CD4-positive, alpha-beta T cell (primary cell): ENCODE measurements around the gene SCRT2. TPM values are rescaled to one million over a fixed set of nuclear protein-coding genes. Genes with fewer than 3 reads are reported as not detected.

ENCODE experiments used
- ATAC-seq: fragments of 200-7000 bp; cut with Tn5 transposase; one replicate; pipeline ENCODE4 v1.10.0; 2022; ENCODE audit warnings: mild to moderate bottlenecking; ENCODE audit not compliant: poor library complexity
- CTCF ChIA-PET: fragments of 350-600 bp; sonication (Branson Sonifier 250); formaldehyde crosslinking; loops from one replicate; lab custom pipeline; 2021; ENCODE audit warnings: antibody characterized with exemption, inconsistent platforms; lab: Charles Lee
- POLR2A ChIA-PET: fragments of 350-600 bp; sonication (Branson Sonifier 250); formaldehyde crosslinking; loops from one replicate; lab custom pipeline; 2021; ENCODE audit warnings: antibody characterized with exemption, inconsistent platforms; lab: Charles Lee
- DNase-seq, 14 experiments: peaks; one replicate each; pipeline ENCODE4 v3.0.0-alpha.2; 2013 to 2020; ENCODE audit warnings: mixed read lengths in 2 of 14
- H3K27ac ChIP-seq, 2 donors: one replicate each; pipeline versions ENCODE4 v1.5.1 to v1.7.0; 2013; ENCODE audit warnings: low read length in 2 of 2, low read depth in 1 of 2, mild to moderate bottlenecking in 1 of 2
- H3K27me3 ChIP-seq, 2 experiments: 1 replicate in 1 of 2; 2 replicates in 1 of 2; pipeline versions ENCODE4 v1.6.1 to v1.7.0; 2013; ENCODE audit warnings: low read length in 2 of 2, control low read depth in 1 of 2, mild to moderate bottlenecking in 1 of 2, moderate library complexity in 1 of 2; ENCODE audit not compliant: insufficient read depth in 2 of 2, control insufficient read depth in 1 of 2
- H3K36me3 ChIP-seq: one replicate; pipeline ENCODE4 v1.6.1; 2013; ENCODE audit warnings: low read length, control low read depth; ENCODE audit not compliant: insufficient read depth
- H3K4me1 ChIP-seq: one replicate; pipeline ENCODE4 v1.6.1; 2013; ENCODE audit warnings: low read length, control low read depth; ENCODE audit not compliant: insufficient read depth
- H3K4me3 ChIP-seq: one replicate; pipeline ENCODE4 v1.5.1; 2013; ENCODE audit warnings: mild to moderate bottlenecking, low read length, moderate library complexity
- H3K9me3 ChIP-seq, 2 experiments: 1 replicate in 1 of 2; 2 replicates in 1 of 2; pipeline versions ENCODE4 v1.6.1 to v1.7.0; 2013; ENCODE audit warnings: low read length in 2 of 2, mild to moderate bottlenecking in 2 of 2, control low read depth in 1 of 2, moderate library complexity in 1 of 2; ENCODE audit not compliant: control insufficient read depth in 1 of 2, insufficient read depth in 1 of 2
- H3K27ac Mint-ChIP-seq: one replicate; pipeline ENCODE4 v1.8.0; 2020; ENCODE audit warnings: mixed read lengths
- H3K27me3 Mint-ChIP-seq: one replicate; pipeline ENCODE4 v1.8.0; 2021; ENCODE audit warnings: mixed read lengths
- H3K36me3 Mint-ChIP-seq: one replicate; pipeline ENCODE4 v1.8.0; 2021; ENCODE audit warnings: low read depth, mixed read lengths
- H3K4me1 Mint-ChIP-seq: one replicate; pipeline ENCODE4 v1.8.0; 2021; ENCODE audit warnings: low read depth, mixed read lengths
- H3K4me3 Mint-ChIP-seq: one replicate; pipeline ENCODE4 v1.8.0; 2020; ENCODE audit warnings: mild to moderate bottlenecking, mixed read lengths
- H3K9me3 Mint-ChIP-seq: one replicate; pipeline ENCODE4 v1.8.0; 2020; ENCODE audit warnings: mixed read lengths
- intact Hi-C, 2 experiments: fragments of 100-400 bp; cut with DNase I in 1 of 2; cut with micrococcal nuclease in 1 of 2; formaldehyde crosslinking; loops; one replicate each; pipeline versions ENCODE4 v1.15.1 to v1.9.0; 2023 to 2025; cut with DNase I, micrococcal nuclease
- total RNA-seq, 174 experiments: library from RNA in 2 of 174; stranded (reverse) in 2 of 174; gene quantifications; one replicate each; pipeline ENCODE4 v1.2.3 and lab custom pipeline; 2021 to 2026
- TF ChIP-seq, protein P1 (sequence below): fragments of 200-600 bp; IDR thresholded peaks from one replicate; pipeline ENCODE4 v1.8.0; 2022; ENCODE audit warnings: antibody characterized with exemption, mild to moderate bottlenecking

SCRT2 gene
- total RNA-seq, 2 experiments from 2014 or later, result not detected

DNA sequence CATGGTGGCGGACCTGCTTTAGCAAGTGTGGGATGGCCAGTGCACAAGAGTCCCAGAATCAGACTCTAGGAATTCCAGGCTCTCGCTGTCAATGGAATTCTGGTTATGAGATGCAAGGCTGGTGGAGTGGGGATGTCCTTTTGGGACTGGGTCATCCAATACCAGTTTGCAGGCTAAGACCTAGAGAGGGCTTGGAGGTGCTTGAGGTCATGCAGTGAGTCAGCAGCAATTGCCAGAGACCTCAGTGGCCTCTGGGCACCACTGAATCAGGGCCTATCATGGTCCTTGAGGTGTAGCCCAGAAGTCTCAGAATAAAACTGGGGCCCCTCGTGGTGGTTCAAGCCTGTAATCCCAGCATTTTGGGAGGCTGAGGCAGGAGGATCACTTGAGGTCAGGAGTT, 1.4 kb upstream of the SCRT2 start:
- H3K4me1 ChIP-seq, result peaks cover 15% of the 10 kb centered on the region
- ChIA-PET CTCF (no interaction called here), POLR2A (no interaction called here)
- H3K27ac ChIP-seq, result no peak overlapping the region
- peaks cover 6% of the 10 kb centered on the region for H3K4me1 Mint-ChIP-seq
- peaks cover 66 to 78% of the 10 kb centered on the region in 2 experiments for H3K27me3 ChIP-seq
- H3K9me3 ChIP-seq, result peaks cover 0 to 26% of the 10 kb centered on the region in 2 experiments
- no peaks in the 10 kb centered on the region for H3K9me3 Mint-ChIP-seq
- H3K4me3 Mint-ChIP-seq, result no peak overlapping the region
- DNase-seq (no peak), ATAC-seq (no peak)
- peaks cover 86% of the 10 kb centered on the region for H3K27me3 Mint-ChIP-seq
- H3K4me3 ChIP-seq, result no peak overlapping the region
- TF ChIP-seq, protein P1, sequence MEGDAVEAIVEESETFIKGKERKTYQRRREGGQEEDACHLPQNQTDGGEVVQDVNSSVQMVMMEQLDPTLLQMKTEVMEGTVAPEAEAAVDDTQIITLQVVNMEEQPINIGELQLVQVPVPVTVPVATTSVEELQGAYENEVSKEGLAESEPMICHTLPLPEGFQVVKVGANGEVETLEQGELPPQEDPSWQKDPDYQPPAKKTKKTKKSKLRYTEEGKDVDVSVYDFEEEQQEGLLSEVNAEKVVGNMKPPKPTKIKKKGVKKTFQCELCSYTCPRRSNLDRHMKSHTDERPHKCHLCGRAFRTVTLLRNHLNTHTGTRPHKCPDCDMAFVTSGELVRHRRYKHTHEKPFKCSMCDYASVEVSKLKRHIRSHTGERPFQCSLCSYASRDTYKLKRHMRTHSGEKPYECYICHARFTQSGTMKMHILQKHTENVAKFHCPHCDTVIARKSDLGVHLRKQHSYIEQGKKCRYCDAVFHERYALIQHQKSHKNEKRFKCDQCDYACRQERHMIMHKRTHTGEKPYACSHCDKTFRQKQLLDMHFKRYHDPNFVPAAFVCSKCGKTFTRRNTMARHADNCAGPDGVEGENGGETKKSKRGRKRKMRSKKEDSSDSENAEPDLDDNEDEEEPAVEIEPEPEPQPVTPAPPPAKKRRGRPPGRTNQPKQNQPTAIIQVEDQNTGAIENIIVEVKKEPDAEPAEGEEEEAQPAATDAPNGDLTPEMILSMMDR, result no peak
- H3K36me3 ChIP-seq, result no peaks in the 10 kb centered on the region
- intact Hi-C loops, result no loop called here
- H3K27ac Mint-ChIP-seq, result no peak overlapping the region
- no peaks in the 10 kb centered on the region for H3K36me3 Mint-ChIP-seq

- ATAC-seq (no peak), DNase-seq (peak in 1 of 14 experiments; percentile 19)
- peaks cover 70 to 79% of the 10 kb centered on the region in 2 experiments for H3K27me3 ChIP-seq
- no peak overlapping the region for H3K27ac Mint-ChIP-seq
- peaks cover 6% of the 10 kb centered on the region for H3K4me1 Mint-ChIP-seq
- intact Hi-C loops, result no loop called here
- no peaks in the 10 kb centered on the region for H3K36me3 Mint-ChIP-seq
- H3K27me3 Mint-ChIP-seq, result peaks cover 86% of the 10 kb centered on the region
- no peak overlapping the region for H3K4me3 ChIP-seq
- no peaks in the 10 kb centered on the region for H3K9me3 Mint-ChIP-seq
- H3K4me3 Mint-ChIP-seq, result no peak overlapping the region
- TF ChIP-seq, protein P1, result no peak
- no peaks in the 10 kb centered on the region for H3K36me3 ChIP-seq
- H3K4me1 ChIP-seq, result peaks cover 15% of the 10 kb centered on the region
- ChIA-PET POLR2A (no interaction called here), CTCF (no interaction called here)
- peaks cover 0 to 30% of the 10 kb centered on the region in 2 experiments for H3K9me3 ChIP-seq
- H3K27ac ChIP-seq, result no peak overlapping the region
Measured at GRCh38 chr20:676315-676937, 824 bp upstream of the SCRT2 start.

- CTCF ChIA-PET, result no interaction called here
- POLR2A ChIA-PET, result no interaction called here
- DNase-seq, result no peak
- peaks cover 69 to 84% of the 10 kb centered on the region in 2 experiments for H3K27me3 ChIP-seq
- peaks cover 0 to 30% of the 10 kb centered on the region in 2 experiments for H3K9me3 ChIP-seq
- H3K36me3 Mint-ChIP-seq, result no peaks in the 10 kb centered on the region
- H3K27me3 Mint-ChIP-seq, result peaks cover 90% of the 10 kb centered on the region
- TF ChIP-seq, protein P1, result no peak
- ATAC-seq, result no peak
- H3K4me3 ChIP-seq, result no peak overlapping the region
- no peak overlapping the region for H3K4me3 Mint-ChIP-seq
- no peaks in the 10 kb centered on the region for H3K9me3 Mint-ChIP-seq
- H3K36me3 ChIP-seq, result no peaks in the 10 kb centered on the region
- H3K27ac Mint-ChIP-seq, result no peak overlapping the region
- no peak overlapping the region for H3K27ac ChIP-seq
- peaks cover 6% of the 10 kb centered on the region for H3K4me1 Mint-ChIP-seq
- H3K4me1 ChIP-seq, result peaks cover 15% of the 10 kb centered on the region
- intact Hi-C loops, result no loop called here
Measured at GRCh38 chr20:675033-675452, 559 bp downstream of the SCRT2 start.
